Fibroblast of the aortic adventitia (primary cell): ENCODE results near the gene PLXND1. TPM values are rescaled to one million over a fixed set of nuclear protein-coding genes. Genes with fewer than 3 reads are reported as not detected.

Experiments
- DNase-seq: peaks from one replicate; pipeline ENCODE4 v3.0.0-alpha.2; 2010; ENCODE audit warnings: low read depth
- H3K4me3 ChIP-seq: 2 replicates; pipeline ENCODE4 v1.5.1; 2011; ENCODE audit warnings: low read depth, mild to moderate bottlenecking, control low read depth, low read length, moderate library complexity
- CTCF ChIP-seq: IDR thresholded peaks from 2 replicates; pipeline ENCODE4 v1.5.1; 2011; ENCODE audit warnings: mild to moderate bottlenecking, low read length, control low read depth, inconsistent platforms; ENCODE audit not compliant: insufficient read depth
- total RNA-seq: library from RNA; depleted of rRNA; stranded (reverse); fragments of >200 nt; gene quantifications from 2 replicates; pipeline ENCODE4 v1.2.3, GENCODE V29; 2012; ENCODE audit warnings: low replicate concordance

Gene PLXND1
- total RNA-seq, 1 donor, result 31.4 TPM

GRCh38 chr3:129583289-129583688 is 23.2 kb downstream of the PLXND1 start:
- TF ChIP-seq CTCF, result no peak
- DNase-seq, result no peak
- H3K4me3 ChIP-seq, result no peak overlapping the region

- no peak for DNase-seq
- H3K4me3 ChIP-seq, result no peak overlapping the region
- TF ChIP-seq CTCF, result no peak
These were observed 23.7 kb downstream of the PLXND1 start for GRCh38 chr3:129582799-129583198.

GRCh38 chr3:129581623-129582022 is 24.9 kb downstream of the PLXND1 start:
- no peak for TF ChIP-seq CTCF
- H3K4me3 ChIP-seq, result no peak overlapping the region
- DNase-seq, result no peak

- DNase-seq, result no peak
- no peak overlapping the region for H3K4me3 ChIP-seq
- TF ChIP-seq CTCF, result no peak
These were observed 26.5 kb downstream of the PLXND1 start for GRCh38 chr3:129579991-129580390.

GRCh38 chr3:129577925-129578786 is 28.3 kb downstream of the PLXND1 start:
- H3K4me3 ChIP-seq, result no peak overlapping the region
- TF ChIP-seq CTCF, result no peak
- DNase-seq, result no peak

- TF ChIP-seq CTCF, result no peak
- no peak for DNase-seq
- H3K4me3 ChIP-seq, result no peak overlapping the region
These were observed 29.1 kb downstream of the PLXND1 start for GRCh38 chr3:129577366-129577765.
